ENCODE data around the gene SLC25A26. TPM values are rescaled to one million over a fixed set of nuclear protein-coding genes. Genes with fewer than 3 reads are reported as not detected.

SLC25A26 gene
- total RNA-seq, 1 donor from 2014 or later, result 17.7 TPM

DNA sequence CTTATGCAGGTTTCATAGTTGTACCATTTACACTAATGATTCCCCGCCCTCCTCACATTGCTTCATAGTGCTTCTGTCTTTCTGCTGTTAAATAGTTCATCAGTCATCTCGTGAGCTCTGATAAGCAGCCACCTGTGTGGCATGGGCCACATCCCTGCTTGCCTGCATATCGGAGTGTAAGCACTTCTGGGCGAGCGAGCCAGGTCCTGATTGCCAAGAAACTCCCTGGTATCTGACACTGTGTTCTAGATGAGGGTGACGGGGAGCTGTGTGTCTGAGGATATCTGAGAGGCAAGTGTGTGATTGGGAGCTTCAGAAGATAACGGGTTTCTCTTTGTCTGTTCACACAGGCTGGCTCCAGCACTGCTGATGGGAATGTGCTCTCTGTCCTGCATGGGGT lies 149.4 kb downstream of the SLC25A26 start:
- DNase-seq (ENCODE audit: extremely low spot score, unreplicated experiment), result no peak
- Mint-ChIP-seq H3K27me3 (ENCODE audit: unreplicated experiment) (no peaks in the 10 kb centered on the region), H3K9me3 (ENCODE audit: unreplicated experiment) (no peaks in the 10 kb centered on the region), H3K27ac (ENCODE audit: unreplicated experiment) (no peak overlapping the region), H3K36me3 (ENCODE audit: unreplicated experiment) (peaks cover 15% of the 10 kb centered on the region), H3K4me1 (ENCODE audit: unreplicated experiment) (peaks cover 11% of the 10 kb centered on the region), H3K4me3 (ENCODE audit: unreplicated experiment) (no peak overlapping the region)
- TF ChIP-seq, protein P1, sequence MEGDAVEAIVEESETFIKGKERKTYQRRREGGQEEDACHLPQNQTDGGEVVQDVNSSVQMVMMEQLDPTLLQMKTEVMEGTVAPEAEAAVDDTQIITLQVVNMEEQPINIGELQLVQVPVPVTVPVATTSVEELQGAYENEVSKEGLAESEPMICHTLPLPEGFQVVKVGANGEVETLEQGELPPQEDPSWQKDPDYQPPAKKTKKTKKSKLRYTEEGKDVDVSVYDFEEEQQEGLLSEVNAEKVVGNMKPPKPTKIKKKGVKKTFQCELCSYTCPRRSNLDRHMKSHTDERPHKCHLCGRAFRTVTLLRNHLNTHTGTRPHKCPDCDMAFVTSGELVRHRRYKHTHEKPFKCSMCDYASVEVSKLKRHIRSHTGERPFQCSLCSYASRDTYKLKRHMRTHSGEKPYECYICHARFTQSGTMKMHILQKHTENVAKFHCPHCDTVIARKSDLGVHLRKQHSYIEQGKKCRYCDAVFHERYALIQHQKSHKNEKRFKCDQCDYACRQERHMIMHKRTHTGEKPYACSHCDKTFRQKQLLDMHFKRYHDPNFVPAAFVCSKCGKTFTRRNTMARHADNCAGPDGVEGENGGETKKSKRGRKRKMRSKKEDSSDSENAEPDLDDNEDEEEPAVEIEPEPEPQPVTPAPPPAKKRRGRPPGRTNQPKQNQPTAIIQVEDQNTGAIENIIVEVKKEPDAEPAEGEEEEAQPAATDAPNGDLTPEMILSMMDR (IDR thresholded peaks at IDR 0.05), result no peak

GRCh38 chr3:66371432-66371831 lies 150.6 kb downstream of the SLC25A26 start:
- no peak overlapping the region for H3K4me3 Mint-ChIP-seq (ENCODE audit: unreplicated experiment)
- no peak for DNase-seq (ENCODE audit: extremely low spot score, unreplicated experiment)
- peaks cover 24% of the 10 kb centered on the region for H3K36me3 Mint-ChIP-seq (ENCODE audit: unreplicated experiment)
- H3K27ac Mint-ChIP-seq (ENCODE audit: unreplicated experiment), result no peak overlapping the region
- H3K9me3 Mint-ChIP-seq (ENCODE audit: unreplicated experiment), result no peaks in the 10 kb centered on the region
- TF ChIP-seq, protein P1 (IDR thresholded peaks at IDR 0.05), result no peak
- peaks cover 10% of the 10 kb centered on the region for H3K4me1 Mint-ChIP-seq (ENCODE audit: unreplicated experiment)
- H3K27me3 Mint-ChIP-seq (ENCODE audit: unreplicated experiment), result no peaks in the 10 kb centered on the region

DNA sequence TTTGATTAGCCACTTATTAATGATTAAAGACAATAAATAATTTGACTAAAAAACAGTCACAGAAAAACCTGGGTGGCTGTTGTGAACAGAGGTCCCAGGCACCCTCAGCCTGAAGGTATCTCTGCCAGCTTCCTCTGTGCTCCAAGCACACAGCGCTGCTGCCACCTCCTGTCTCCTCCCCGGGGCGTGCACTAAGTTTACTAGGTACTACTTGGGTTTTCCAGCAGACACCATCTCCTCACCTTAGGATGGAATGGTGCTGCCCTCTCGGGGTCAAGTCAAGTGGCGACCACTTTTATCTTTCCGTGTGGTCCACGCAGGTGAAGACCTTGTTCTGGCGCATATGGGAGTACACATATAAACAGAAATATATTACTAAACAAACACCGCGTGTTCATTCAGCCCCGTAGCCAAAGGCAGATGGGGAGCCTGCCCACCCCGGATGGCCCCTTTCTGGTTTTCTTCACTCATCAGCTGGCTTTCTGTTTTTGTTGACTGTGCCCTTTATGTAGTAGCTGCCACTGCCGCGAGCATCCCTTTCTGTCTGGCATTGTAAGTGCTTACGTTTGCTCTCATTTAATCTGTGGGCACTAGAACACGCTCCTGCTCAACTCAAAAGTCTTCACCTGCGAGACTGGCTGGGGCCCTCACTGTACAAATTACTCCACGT lies 152.0 kb downstream of the SLC25A26 start:
- TF ChIP-seq, protein P1 (IDR thresholded peaks at IDR 0.05), result peak; percentile 44
- H3K9me3 Mint-ChIP-seq (ENCODE audit: unreplicated experiment), result no peaks in the 10 kb centered on the region
- H3K27me3 Mint-ChIP-seq (ENCODE audit: unreplicated experiment), result no peaks in the 10 kb centered on the region
- H3K4me1 Mint-ChIP-seq (ENCODE audit: unreplicated experiment), result peaks cover 17% of the 10 kb centered on the region
- no peak overlapping the region for H3K27ac Mint-ChIP-seq (ENCODE audit: unreplicated experiment)
- peaks cover 27% of the 10 kb centered on the region for H3K36me3 Mint-ChIP-seq (ENCODE audit: unreplicated experiment)
- no peak overlapping the region for H3K4me3 Mint-ChIP-seq (ENCODE audit: unreplicated experiment)
- DNase-seq (ENCODE audit: extremely low spot score, unreplicated experiment), result no peak

GRCh38 chr3:66376568-66376967 lies 155.8 kb downstream of the SLC25A26 start:
- no peak overlapping the region for H3K4me3 Mint-ChIP-seq (ENCODE audit: unreplicated experiment)
- TF ChIP-seq, protein P1 (IDR thresholded peaks at IDR 0.05), result no peak
- no peaks in the 10 kb centered on the region for H3K27me3 Mint-ChIP-seq (ENCODE audit: unreplicated experiment)
- DNase-seq (ENCODE audit: extremely low spot score, unreplicated experiment), result no peak
- peaks cover 54% of the 10 kb centered on the region for H3K36me3 Mint-ChIP-seq (ENCODE audit: unreplicated experiment)
- H3K9me3 Mint-ChIP-seq (ENCODE audit: unreplicated experiment), result no peaks in the 10 kb centered on the region
- peaks cover 21% of the 10 kb centered on the region for H3K4me1 Mint-ChIP-seq (ENCODE audit: unreplicated experiment)
- no peak overlapping the region for H3K27ac Mint-ChIP-seq (ENCODE audit: unreplicated experiment)

GRCh38 chr3:66377800-66378199 lies 157.0 kb downstream of the SLC25A26 start:
- TF ChIP-seq, protein P1 (IDR thresholded peaks at IDR 0.05), result no peak
- Mint-ChIP-seq H3K4me1 (ENCODE audit: unreplicated experiment) (peaks cover 21% of the 10 kb centered on the region), H3K27ac (ENCODE audit: unreplicated experiment) (no peak overlapping the region), H3K27me3 (ENCODE audit: unreplicated experiment) (no peaks in the 10 kb centered on the region), H3K36me3 (ENCODE audit: unreplicated experiment) (peaks cover 57% of the 10 kb centered on the region), H3K9me3 (ENCODE audit: unreplicated experiment) (no peaks in the 10 kb centered on the region), H3K4me3 (ENCODE audit: unreplicated experiment) (no peak overlapping the region)
- no peak for DNase-seq (ENCODE audit: extremely low spot score, unreplicated experiment)

All from osteocyte (in vitro differentiated cells).